Occipital lobe (tissue), 2 donors: ENCODE measurements around the gene LTB. TPM values are rescaled to one million over a fixed set of nuclear protein-coding genes. Genes with fewer than 3 reads are reported as not detected.

Source experiments
- DNase-seq: peaks from one replicate; lab custom pipeline; 2025; lab: John Stamatoyannopoulos, UW
- total RNA-seq: library from RNA; depleted of rRNA; stranded (reverse); fragments of >200 nt; gene quantifications from one replicate; pipeline ENCODE4 v1.2.3, GENCODE V29; 2014

The LTB gene
- 0.31 TPM for total RNA-seq

GRCh38 chr6:31582230-31582643 lies at the start of gene LTB:
Gene LTB, minus strand, starts transcription at chr6:31582424. Its CDS starts 7 bp downstream, at chr6:31582417.
- no peak for DNase-seq

- DNase-seq, result no peak
Measured at GRCh38 chr6:31631681-31632278, 49.6 kb upstream of the LTB start.

GRCh38 chr6:31631209-31631608 lies 49.0 kb upstream of the LTB start:
- no peak for DNase-seq

GRCh38 chr6:31630177-31630934 lies 48.1 kb upstream of the LTB start:
- DNase-seq, result no peak

- no peak for DNase-seq
Measured at GRCh38 chr6:31629014-31629413, 46.8 kb upstream of the LTB start.

- DNase-seq, result no peak
Measured at GRCh38 chr6:31627690-31628287, 45.6 kb upstream of the LTB start.

GRCh38 chr6:31626952-31627351 lies 44.7 kb upstream of the LTB start:
- no peak for DNase-seq

- DNase-seq, result no peak
Measured at GRCh38 chr6:31624070-31624469, 41.8 kb upstream of the LTB start.

GRCh38 chr6:31622684-31623091 lies 40.5 kb upstream of the LTB start:
- no peak for DNase-seq

- DNase-seq, result no peak
Measured at GRCh38 chr6:31621991-31622390, 39.8 kb upstream of the LTB start.

- no peak for DNase-seq
Measured at GRCh38 chr6:31621320-31621939, 39.2 kb upstream of the LTB start.

- no peak for DNase-seq
Measured at GRCh38 chr6:31620586-31621319, 38.5 kb upstream of the LTB start, which contains the start of gene PRRC2A. Gene PRRC2A, plus strand, starts transcription at chr6:31620715. Its CDS starts 2,075 bp downstream, at chr6:31622790.

- DNase-seq, result peak; percentile 98
Measured at GRCh38 chr6:31619805-31620585, 37.8 kb upstream of the LTB start.

GRCh38 chr6:31617010-31617409 lies 34.8 kb upstream of the LTB start:
- DNase-seq, result no peak

GRCh38 chr6:31615748-31616147 lies 33.5 kb upstream of the LTB start:
- no peak for DNase-seq

GRCh38 chr6:31614684-31615578 lies 32.7 kb upstream of the LTB start, which contains the start of gene AIF1:
Gene AIF1, plus strand, starts transcription at chr6:31615234. Its CDS starts 96 bp downstream, at chr6:31615330.
- no peak for DNase-seq

GRCh38 chr6:31614075-31614619 lies 31.9 kb upstream of the LTB start:
- no peak for DNase-seq

GRCh38 chr6:31610968-31611367 lies 28.7 kb upstream of the LTB start:
- DNase-seq, result no peak
